ENCODE data around the gene SH3RF1. TPM values are rescaled to one million over a fixed set of nuclear protein-coding genes. Genes with fewer than 3 reads are reported as not detected.

The SH3RF1 gene
- total RNA-seq, 1 experiment from 2014 or later, result 59.5 TPM

DNA sequence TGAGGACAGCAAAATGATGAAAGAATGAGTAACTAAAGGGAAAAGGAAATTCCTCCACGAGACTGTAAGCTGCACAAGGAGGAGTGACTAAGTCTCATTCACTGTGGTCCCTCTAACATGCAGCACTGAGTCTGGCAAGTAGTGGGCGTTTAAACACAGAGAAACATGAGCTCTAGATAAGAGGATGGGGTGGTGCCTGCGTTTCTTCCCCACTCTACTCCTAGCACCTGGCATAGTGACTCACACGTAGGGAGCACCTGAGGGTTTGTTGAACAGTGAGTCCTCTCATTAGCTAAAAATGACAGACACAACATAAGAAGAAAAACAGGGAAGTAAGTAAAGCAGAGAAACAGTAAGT, 154.9 kb downstream of the SH3RF1 start:
- H3K4me3 ChIP-seq (replicated peaks in 1 of 2; ENCODE audit: low read depth in 1 of 2, low read length in 2 of 2), result no peak overlapping the region
- peaks cover 6 to 30% of the 10 kb centered on the region in 2 experiments; a peak in 3 of 4 replicates for H3K4me1 ChIP-seq (ENCODE audit: control insufficient read depth in 1 of 2, insufficient read depth in 2 of 2, low read length in 2 of 2)
- peak overlapping the region; percentile 44 for H3K27ac ChIP-seq (ENCODE audit: low read depth, low read length)
- intact Hi-C loops (cut with micrococcal nuclease), result loop anchor here (5.0 to 10.0 kb wide), 2 partner anchors 136 to 369 kb away; no protein-coding TSS in a partner anchor
- H3K9ac ChIP-seq (ENCODE audit: low read length), result no peak overlapping the region
- no peaks in the 10 kb centered on the region for H3K27me3 ChIP-seq (ENCODE audit: insufficient read depth, low read length)
- CTCF ChIA-PET, result interaction anchor here (1.1 to 1.3 kb wide), 3 partner anchors 47 to 91 kb away, joined by 3 read pairs; no protein-coding TSS in a partner anchor
- H3K9me2 ChIP-seq (ENCODE audit: insufficient read depth), result no peaks in the 10 kb centered on the region
- H4K20me1 ChIP-seq (ENCODE audit: insufficient read depth), result no peaks in the 10 kb centered on the region
- no peaks in the 10 kb centered on the region for H3K9me3 ChIP-seq (ENCODE audit: control insufficient read depth in 1 of 2, insufficient read depth in 1 of 2, low read depth in 1 of 2, low read length in 2 of 2)
- H3K79me2 ChIP-seq (ENCODE audit: insufficient read depth, low read length), result 0 out of 2 replicates have a peak, but pooled peaks cover 4% of the 10 kb centered on the region
- POLR2A ChIA-PET, result interaction anchor here (0.9 to 1.7 kb wide), 8 partner anchors 10 to 109 kb away, joined by 3 to 6 read pairs (median 4); partner anchors contain the start of gene CBR4
- RAD21 ChIA-PET (ENCODE audit: low non-redundant PET in 1 of 2, low total read pairs in 2 of 2, uncharacterized antibody in 2 of 2, unreplicated experiment in 2 of 2), result no interaction called here
- peak overlapping the region; percentile 50 for H3K4me2 ChIP-seq (ENCODE audit: low read length)
- H3K36me3 ChIP-seq (ENCODE audit: control insufficient read depth in 1 of 2, insufficient read depth in 2 of 2, low read length in 2 of 2), result peaks cover 0 to 29% of the 10 kb centered on the region in 2 experiments; a peak in 1 of 4 replicates
- no TSS peak for BruUV-seq (replicated peaks)
- ATAC-seq (peak; percentile 91), DNase-seq (ENCODE audit: low read depth, low spot score) (peak; percentile 89)
- H2AFZ ChIP-seq (ENCODE audit: low read depth, low read length, poor library complexity, severe bottlenecking), result no peak overlapping the region
- TF ChIP-seq, protein P1, sequence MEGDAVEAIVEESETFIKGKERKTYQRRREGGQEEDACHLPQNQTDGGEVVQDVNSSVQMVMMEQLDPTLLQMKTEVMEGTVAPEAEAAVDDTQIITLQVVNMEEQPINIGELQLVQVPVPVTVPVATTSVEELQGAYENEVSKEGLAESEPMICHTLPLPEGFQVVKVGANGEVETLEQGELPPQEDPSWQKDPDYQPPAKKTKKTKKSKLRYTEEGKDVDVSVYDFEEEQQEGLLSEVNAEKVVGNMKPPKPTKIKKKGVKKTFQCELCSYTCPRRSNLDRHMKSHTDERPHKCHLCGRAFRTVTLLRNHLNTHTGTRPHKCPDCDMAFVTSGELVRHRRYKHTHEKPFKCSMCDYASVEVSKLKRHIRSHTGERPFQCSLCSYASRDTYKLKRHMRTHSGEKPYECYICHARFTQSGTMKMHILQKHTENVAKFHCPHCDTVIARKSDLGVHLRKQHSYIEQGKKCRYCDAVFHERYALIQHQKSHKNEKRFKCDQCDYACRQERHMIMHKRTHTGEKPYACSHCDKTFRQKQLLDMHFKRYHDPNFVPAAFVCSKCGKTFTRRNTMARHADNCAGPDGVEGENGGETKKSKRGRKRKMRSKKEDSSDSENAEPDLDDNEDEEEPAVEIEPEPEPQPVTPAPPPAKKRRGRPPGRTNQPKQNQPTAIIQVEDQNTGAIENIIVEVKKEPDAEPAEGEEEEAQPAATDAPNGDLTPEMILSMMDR (IDR thresholded peaks at IDR 0.05 in 2 of 3, conservative IDR thresholded peaks at IDR 0.05 in 1 of 3; ENCODE audit: borderline replicate concordance in 1 of 3, insufficient read depth in 1 of 3, low read depth in 2 of 3, low read length in 2 of 3), result 0 out of 6 replicates have a peak, but pooled peaks of 1 of the 3 experiments have one; percentile 21
- TF ChIP-seq CEBPB (IDR thresholded peaks at IDR 0.05; ENCODE audit: low read depth) (peak; percentile 93), JUND (IDR thresholded peaks at IDR 0.05) (peak; percentile 85), SIN3A (IDR thresholded peaks at IDR 0.05; ENCODE audit: low read depth) (0 out of 2 replicates have a peak, but pooled peaks have one; percentile 46), SRF (IDR thresholded peaks at IDR 0.05; ENCODE audit: low read depth) (peak; percentile 63; the same call in 1 of the 2 replicates), RAD21 (IDR thresholded peaks at IDR 0.05; ENCODE audit: low read depth) (peak; percentile 73), YY1 (IDR thresholded peaks at IDR 0.05; ENCODE audit: extremely low read depth, insufficient replicate concordance, low read depth, low read length) (no peak), TCF7L2 (IDR thresholded peaks at IDR 0.05; ENCODE audit: borderline replicate concordance, extremely low read depth, insufficient read depth, insufficient read length) (no peak), EGR1 (IDR thresholded peaks at IDR 0.05; ENCODE audit: low read depth) (peak; percentile 85), ELF1 (IDR thresholded peaks at IDR 0.05; ENCODE audit: borderline replicate concordance, low read depth) (no peak), FOSL1 (IDR thresholded peaks at IDR 0.05; ENCODE audit: low read depth) (peak; percentile 72), ZBTB33 (IDR thresholded peaks at IDR 0.05; ENCODE audit: extremely low read depth, insufficient replicate concordance, low read length) (no peak), POLR2A (IDR thresholded peaks at IDR 0.05; ENCODE audit: borderline replicate concordance, extremely low read depth, insufficient read depth, insufficient read length) (no peak), EZH2phosphoT487 (IDR thresholded peaks at IDR 0.05; ENCODE audit: borderline replicate concordance) (no peak), POLR2AphosphoS5 (IDR thresholded peaks at IDR 0.05; ENCODE audit: low read depth, low read length) (peak; percentile 69), EZH2 (IDR thresholded peaks at IDR 0.05) (no peak), REST (IDR thresholded peaks at IDR 0.05; ENCODE audit: low read depth) (no peak), ZNF274 (IDR thresholded peaks at IDR 0.05; ENCODE audit: low read depth, low read length) (no peak)
- TF ChIP-seq, protein P2, sequence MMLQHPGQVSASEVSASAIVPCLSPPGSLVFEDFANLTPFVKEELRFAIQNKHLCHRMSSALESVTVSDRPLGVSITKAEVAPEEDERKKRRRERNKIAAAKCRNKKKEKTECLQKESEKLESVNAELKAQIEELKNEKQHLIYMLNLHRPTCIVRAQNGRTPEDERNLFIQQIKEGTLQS (IDR thresholded peaks at IDR 0.05), result 0 out of 2 replicates have a peak, but pooled peaks have one; percentile 43
- TF ChIP-seq, protein P3, sequence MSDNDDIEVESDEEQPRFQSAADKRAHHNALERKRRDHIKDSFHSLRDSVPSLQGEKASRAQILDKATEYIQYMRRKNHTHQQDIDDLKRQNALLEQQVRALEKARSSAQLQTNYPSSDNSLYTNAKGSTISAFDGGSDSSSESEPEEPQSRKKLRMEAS (IDR thresholded peaks at IDR 0.05), result peak; percentile 80
